Activated CD4-positive, alpha-beta T cell treated with anti-CD3 and anti-CD28 coated beads for 36 hours (primary cell): ENCODE measurements around the gene LMTK2. TPM values are rescaled to one million over a fixed set of nuclear protein-coding genes. Genes with fewer than 3 reads are reported as not detected.

Experiments used
- ATAC-seq: fragments of 200-7000 bp; cut with Tn5 transposase; one replicate; pipeline ENCODE4 v1.10.0; 2021; ENCODE audit warnings: mild to moderate bottlenecking, moderate library complexity
- CTCF ChIA-PET: fragments of 350-600 bp; sonication (Branson Sonifier 250); formaldehyde crosslinking; loops from one replicate; lab custom pipeline; 2021; ENCODE audit warnings: antibody characterized with exemption; lab: Charles Lee
- POLR2A ChIA-PET: fragments of 350-600 bp; sonication (Branson Sonifier 250); formaldehyde crosslinking; loops from one replicate; lab custom pipeline; 2021; ENCODE audit warnings: antibody characterized with exemption, inconsistent platforms; lab: Charles Lee
- DNase-seq: peaks from one replicate; pipeline ENCODE4 v3.0.0-alpha.2; 2020
- H3K27ac Mint-ChIP-seq: one replicate; pipeline ENCODE4 v1.8.0; 2021; ENCODE audit warnings: mixed read lengths
- H3K27me3 Mint-ChIP-seq: one replicate; pipeline ENCODE4 v1.8.0; 2021; ENCODE audit warnings: mixed read lengths
- H3K36me3 Mint-ChIP-seq: one replicate; pipeline ENCODE4 v1.8.0; 2021; ENCODE audit warnings: low read depth, mixed read lengths
- H3K4me1 Mint-ChIP-seq: one replicate; pipeline ENCODE4 v1.8.0; 2021; ENCODE audit warnings: mixed read lengths
- H3K4me3 Mint-ChIP-seq: one replicate; pipeline ENCODE4 v1.8.0; 2021; ENCODE audit warnings: mild to moderate bottlenecking, moderate library complexity, mixed read lengths
- H3K9me3 Mint-ChIP-seq: one replicate; pipeline ENCODE4 v1.8.0; 2021; ENCODE audit warnings: low read depth, mixed read lengths
- intact Hi-C, 2 experiments: fragments of 100-400 bp; cut with DNase I in 1 of 2; cut with micrococcal nuclease in 1 of 2; formaldehyde crosslinking; loops; one replicate each; pipeline versions ENCODE4 v1.14.2 to v1.15.1; 2022 to 2024; cut with DNase I, micrococcal nuclease
- total RNA-seq, 2 experiments: library from RNA; stranded (reverse); gene quantifications; one replicate each; pipeline ENCODE4 v1.2.3, GENCODE V29; 2021

The LMTK2 gene
- 10 to 100 TPM in 1 of 2 experiments, 1 to 10 TPM in 1; 10.0 to 16.9 TPM for total RNA-seq

- DNase-seq (peak; percentile 98), ATAC-seq (peak; percentile 100)
- ChIA-PET CTCF (interaction anchor here (1.0 to 2.8 kb wide), 10 partner anchors 10 to 86 kb away, joined by 3 to 16 read pairs (median 4); no protein-coding TSS in a partner anchor), POLR2A (interaction anchor here (0.6 kb wide), 1 partner anchor 11 kb away, joined by 6 read pairs; no protein-coding TSS in a partner anchor)
- Mint-ChIP-seq H3K27ac (peak within 1 kb of the TSS; percentile 90), H3K36me3 (peaks cover under 1% of the 10 kb centered on the region), H3K4me3 (peak within 1 kb of the TSS; percentile 95), H3K4me1 (peaks cover 31% of the 10 kb centered on the region), H3K27me3 (peaks cover 6% of the 10 kb centered on the region), H3K9me3 (peaks cover 4% of the 10 kb centered on the region)
- intact Hi-C loops = loop anchor here (1.0 to 10.0 kb wide), 14 partner anchors 24 to 990 kb away; partner anchors contain the start of genes BRI3 (in 2 of the 2), ASNS (in 1 of the 2), BAIAP2L1 (in 1 of the 2) and SDHAF3 (in 1 of the 2)
These were observed at the start of gene LMTK2 for GRCh38 chr7:98106647-98107312. TSS of gene LMTK2 (plus strand) at chr7:98106862. CDS start at chr7:98107178, 316 bp downstream.

GRCh38 chr7:98057157-98057556 lies 49.5 kb upstream of the LMTK2 start:
- POLR2A ChIA-PET = no interaction called here
- H3K36me3 Mint-ChIP-seq = no peaks in the 10 kb centered on the region
- no peaks in the 10 kb centered on the region for H3K4me1 Mint-ChIP-seq
- intact Hi-C loops = no loop called here
- no peak overlapping the region for H3K27ac Mint-ChIP-seq
- CTCF ChIA-PET = no interaction called here
- no peaks in the 10 kb centered on the region for H3K9me3 Mint-ChIP-seq
- H3K27me3 Mint-ChIP-seq = peaks cover 4% of the 10 kb centered on the region
- ATAC-seq = no peak
- DNase-seq = no peak
- no peak overlapping the region for H3K4me3 Mint-ChIP-seq

DNA sequence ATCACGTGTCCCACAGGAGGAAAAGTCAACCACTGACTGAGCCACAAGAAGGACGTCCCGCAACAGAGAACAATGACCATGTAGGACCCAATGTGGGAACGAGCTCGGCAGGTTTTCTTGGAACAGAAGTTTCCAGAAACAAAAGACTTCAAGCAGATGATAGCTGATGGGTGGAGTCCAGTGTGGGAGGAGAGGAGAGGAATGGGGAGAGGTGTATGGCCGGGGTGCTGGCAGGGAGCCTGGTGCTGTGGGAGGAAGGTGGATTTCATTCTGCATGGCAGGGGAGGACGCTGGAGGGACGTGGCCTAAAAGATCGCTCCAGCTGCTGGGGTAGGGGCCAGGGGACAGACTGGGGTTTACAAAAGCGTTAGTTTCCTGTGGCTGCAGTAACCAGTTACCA lies 48.5 kb upstream of the LMTK2 start:
- Mint-ChIP-seq H3K4me1 (no peaks in the 10 kb centered on the region), H3K36me3 (no peaks in the 10 kb centered on the region), H3K9me3 (no peaks in the 10 kb centered on the region), H3K27me3 (peaks cover 4% of the 10 kb centered on the region), H3K27ac (no peak overlapping the region), H3K4me3 (no peak overlapping the region)
- ChIA-PET CTCF (interaction anchor here (0.5 kb wide), 1 partner anchor 1753 kb away, joined by 3 read pairs; no protein-coding TSS in a partner anchor), POLR2A (no interaction called here)
- DNase-seq (no peak), ATAC-seq (no peak)
- intact Hi-C loops = no loop called here

DNA sequence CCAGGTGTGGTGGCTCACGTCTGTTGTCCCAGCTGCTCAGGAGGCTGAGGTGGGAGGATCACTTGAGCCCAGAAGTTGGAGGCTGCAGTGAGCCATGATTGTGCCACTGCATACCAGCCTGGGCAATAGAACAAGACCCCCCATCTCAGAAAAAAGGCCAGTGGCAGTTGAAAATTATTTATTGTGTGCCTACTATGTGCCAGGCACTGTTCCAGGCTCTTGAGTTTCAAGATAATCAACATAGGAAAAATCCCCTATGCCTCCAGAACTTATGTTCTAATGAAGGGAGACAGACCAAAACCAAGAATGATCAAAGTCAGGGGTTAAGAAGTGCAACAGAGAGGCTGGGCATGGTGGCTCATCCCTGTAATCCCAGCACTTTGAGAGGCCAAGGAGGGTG lies 42.4 kb upstream of the LMTK2 start:
- intact Hi-C loops = no loop called here
- Mint-ChIP-seq H3K4me3 (no peak overlapping the region), H3K9me3 (no peaks in the 10 kb centered on the region), H3K36me3 (no peaks in the 10 kb centered on the region), H3K4me1 (no peaks in the 10 kb centered on the region), H3K27me3 (peaks cover 6% of the 10 kb centered on the region), H3K27ac (no peak overlapping the region)
- POLR2A ChIA-PET = no interaction called here
- ATAC-seq (no peak), DNase-seq (no peak)
- CTCF ChIA-PET = no interaction called here

DNA sequence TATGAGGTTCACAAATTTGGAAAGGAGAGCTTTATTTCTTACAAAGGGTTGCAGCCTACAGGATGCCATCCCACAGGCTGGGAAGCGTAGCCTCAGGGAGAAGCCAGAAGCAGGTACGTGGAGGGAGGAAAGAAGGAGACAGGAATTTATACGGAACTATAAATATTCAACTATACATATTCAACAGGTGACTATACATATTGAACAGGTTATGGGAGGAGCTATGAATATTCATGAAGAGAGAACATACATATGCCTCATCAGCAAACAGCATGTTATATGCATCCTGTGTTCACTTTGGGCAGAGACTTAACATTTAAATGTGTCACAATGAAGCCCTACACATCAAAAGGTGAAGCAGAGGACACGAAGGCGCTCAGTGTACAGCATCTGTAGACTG lies 40.5 kb upstream of the LMTK2 start:
- intact Hi-C loops = no loop called here
- Mint-ChIP-seq H3K27ac (no peak overlapping the region), H3K27me3 (peaks cover 6% of the 10 kb centered on the region), H3K9me3 (no peaks in the 10 kb centered on the region), H3K36me3 (no peaks in the 10 kb centered on the region), H3K4me1 (no peaks in the 10 kb centered on the region), H3K4me3 (no peak overlapping the region)
- ATAC-seq (no peak), DNase-seq (no peak)
- CTCF ChIA-PET = no interaction called here
- POLR2A ChIA-PET = no interaction called here

DNA sequence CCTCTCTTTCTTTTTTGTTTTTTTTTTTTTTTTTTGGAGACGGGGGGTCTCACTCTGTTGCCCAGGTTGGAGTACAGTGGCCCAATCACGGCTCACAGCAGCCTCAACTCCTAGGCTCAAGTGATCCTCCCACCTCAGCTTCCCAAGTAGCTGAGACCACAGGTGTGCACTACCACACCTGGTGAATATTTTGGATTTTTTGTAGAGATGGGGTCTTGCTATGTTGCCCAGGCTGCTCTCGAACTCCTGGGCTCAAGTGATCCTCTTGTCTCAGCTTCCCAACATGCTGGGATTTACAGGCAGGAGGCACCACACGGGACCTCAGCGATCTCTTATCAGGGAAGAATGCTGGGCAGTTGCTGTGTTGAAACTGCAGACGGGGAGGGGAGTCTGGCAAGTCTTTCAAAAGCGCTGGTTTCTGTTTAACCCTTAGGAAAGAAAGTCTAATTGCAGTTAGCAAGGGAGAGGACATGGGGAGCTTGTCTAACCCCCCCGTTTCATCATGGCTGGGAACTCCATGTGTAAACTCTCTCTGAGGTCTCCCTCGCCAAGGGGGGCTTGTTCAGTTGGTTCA lies 39.6 kb upstream of the LMTK2 start:
- ATAC-seq = no peak
- intact Hi-C loops = no loop called here
- Mint-ChIP-seq H3K9me3 (no peaks in the 10 kb centered on the region), H3K27me3 (peaks cover 6% of the 10 kb centered on the region), H3K4me3 (no peak overlapping the region), H3K36me3 (no peaks in the 10 kb centered on the region), H3K27ac (no peak overlapping the region), H3K4me1 (no peaks in the 10 kb centered on the region)
- no peak for DNase-seq
- ChIA-PET POLR2A (no interaction called here), CTCF (interaction anchor here (0.5 kb wide), 1 partner anchor 1312 kb away, joined by 3 read pairs; no protein-coding TSS in a partner anchor)

DNA sequence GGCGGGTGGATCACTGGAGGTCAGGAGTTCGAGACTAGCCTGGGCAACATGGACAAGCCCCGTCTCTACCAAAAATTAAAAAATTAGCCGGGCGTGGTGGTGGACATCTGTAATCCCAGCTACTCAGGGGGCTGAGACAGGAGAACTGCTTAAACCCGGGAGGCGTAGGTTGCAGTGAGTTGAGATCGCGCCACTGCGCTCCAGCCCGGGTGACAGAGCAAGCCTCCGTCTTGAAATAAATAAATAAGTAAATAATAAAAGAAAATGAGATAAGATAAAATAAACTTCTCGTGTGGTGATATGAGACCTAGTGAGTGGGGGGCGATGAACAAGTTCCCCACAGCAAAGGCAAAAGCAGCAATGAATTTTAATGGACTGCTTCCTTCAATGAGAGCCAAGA lies 33.6 kb upstream of the LMTK2 start:
- no peaks in the 10 kb centered on the region for H3K36me3 Mint-ChIP-seq
- DNase-seq = no peak
- no peak overlapping the region for H3K27ac Mint-ChIP-seq
- H3K4me3 Mint-ChIP-seq = no peak overlapping the region
- ChIA-PET POLR2A (no interaction called here), CTCF (no interaction called here)
- intact Hi-C loops = no loop called here
- no peaks in the 10 kb centered on the region for H3K9me3 Mint-ChIP-seq
- ATAC-seq = no peak
- H3K4me1 Mint-ChIP-seq = no peaks in the 10 kb centered on the region
- peaks cover 1% of the 10 kb centered on the region for H3K27me3 Mint-ChIP-seq

- POLR2A ChIA-PET = no interaction called here
- no peak overlapping the region for H3K4me3 Mint-ChIP-seq
- CTCF ChIA-PET = interaction anchor here (0.6 kb wide), 1 partner anchor 315 kb away, joined by 3 read pairs; no protein-coding TSS in a partner anchor
- H3K9me3 Mint-ChIP-seq = no peaks in the 10 kb centered on the region
- intact Hi-C loops = no loop called here
- no peaks in the 10 kb centered on the region for H3K4me1 Mint-ChIP-seq
- no peak overlapping the region for H3K27ac Mint-ChIP-seq
- ATAC-seq = no peak
- no peak for DNase-seq
- H3K27me3 Mint-ChIP-seq = no peaks in the 10 kb centered on the region
- no peaks in the 10 kb centered on the region for H3K36me3 Mint-ChIP-seq
These were observed 30.9 kb upstream of the LMTK2 start for GRCh38 chr7:98075801-98076200.

GRCh38 chr7:98077762-98078161 lies 28.9 kb upstream of the LMTK2 start:
- H3K27ac Mint-ChIP-seq = no peak overlapping the region
- no peaks in the 10 kb centered on the region for H3K9me3 Mint-ChIP-seq
- ATAC-seq (no peak), DNase-seq (no peak)
- POLR2A ChIA-PET = no interaction called here
- H3K36me3 Mint-ChIP-seq = no peaks in the 10 kb centered on the region
- CTCF ChIA-PET = interaction anchor here (0.8 kb wide), 1 partner anchor 9 kb away, joined by 3 read pairs; no protein-coding TSS in a partner anchor
- intact Hi-C loops = no loop called here
- no peak overlapping the region for H3K4me3 Mint-ChIP-seq
- no peaks in the 10 kb centered on the region for H3K27me3 Mint-ChIP-seq
- no peaks in the 10 kb centered on the region for H3K4me1 Mint-ChIP-seq

DNA sequence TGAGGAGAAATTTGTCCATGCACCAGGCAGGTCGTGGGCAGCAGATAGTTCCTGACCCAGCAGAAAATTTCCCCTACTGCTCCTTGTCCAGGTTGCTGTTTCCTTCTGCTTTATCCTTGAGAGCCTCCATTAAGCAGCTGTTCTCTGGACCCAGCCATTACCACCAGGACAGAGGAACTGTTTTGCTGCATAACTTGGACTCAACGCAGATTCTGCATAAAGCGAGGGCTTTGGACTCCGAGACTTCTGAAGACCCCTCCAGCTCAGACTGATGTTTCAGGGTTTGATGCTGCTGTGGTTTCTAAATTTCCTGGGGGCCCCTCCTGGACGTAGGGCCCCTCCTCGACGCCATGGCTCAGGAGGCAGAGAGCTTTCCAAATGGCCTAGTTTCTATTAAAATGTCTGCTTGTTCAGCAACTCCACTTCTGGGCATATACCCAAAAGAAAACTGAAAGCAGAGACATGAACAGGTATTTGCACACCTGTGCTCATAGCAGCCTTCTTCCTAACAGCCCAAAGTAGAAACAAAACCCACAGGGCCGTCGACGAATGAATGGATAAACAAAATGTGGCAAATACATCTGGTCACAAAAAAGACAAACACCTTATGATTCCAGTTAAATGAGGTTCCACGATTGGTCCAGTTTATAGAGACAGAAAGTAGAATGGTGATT lies 28.3 kb upstream of the LMTK2 start:
- H3K4me3 Mint-ChIP-seq = no peak overlapping the region
- no peak for ATAC-seq
- intact Hi-C loops = no loop called here
- CTCF ChIA-PET = interaction anchor here (0.8 to 1.0 kb wide), 2 partner anchors 9 to 57 kb away, joined by 3 read pairs; no protein-coding TSS in a partner anchor
- no peaks in the 10 kb centered on the region for H3K9me3 Mint-ChIP-seq
- no peaks in the 10 kb centered on the region for H3K27me3 Mint-ChIP-seq
- no peak for DNase-seq
- no peak overlapping the region for H3K27ac Mint-ChIP-seq
- no peaks in the 10 kb centered on the region for H3K36me3 Mint-ChIP-seq
- H3K4me1 Mint-ChIP-seq = no peaks in the 10 kb centered on the region
- POLR2A ChIA-PET = no interaction called here

GRCh38 chr7:98079891-98080648 lies 26.6 kb upstream of the LMTK2 start:
- ATAC-seq (no peak), DNase-seq (no peak)
- Mint-ChIP-seq H3K27me3 (no peaks in the 10 kb centered on the region), H3K27ac (no peak overlapping the region), H3K36me3 (no peaks in the 10 kb centered on the region), H3K4me3 (no peak overlapping the region), H3K4me1 (no peaks in the 10 kb centered on the region), H3K9me3 (no peaks in the 10 kb centered on the region)
- intact Hi-C loops = no loop called here
- ChIA-PET CTCF (no interaction called here), POLR2A (no interaction called here)
